ENCODE measurements around the gene KCNE3. TPM values are rescaled to one million over a fixed set of nuclear protein-coding genes. Genes with fewer than 3 reads are reported as not detected.

Gene KCNE3
- total RNA-seq, 1 experiment from 2014 or later: not detected

- Histone ChIP-seq H3K27me3 (ENCODE audit: insufficient read depth, low read length) (no peaks in the 10 kb centered on the region), H4K20me1 (ENCODE audit: insufficient read depth) (no peaks in the 10 kb centered on the region), H3K4me1 (ENCODE audit: control insufficient read depth in 1 of 2, insufficient read depth in 2 of 2, low read length in 2 of 2) (peaks cover under 1% of the 10 kb centered on the region in 2 experiments; a peak in 1 of 4 replicates), H3K36me3 (ENCODE audit: control insufficient read depth in 1 of 2, insufficient read depth in 2 of 2, low read length in 2 of 2) (no peaks in the 10 kb centered on the region), H3K27ac (ENCODE audit: low read depth, low read length) (no peak overlapping the region), H2AFZ (ENCODE audit: low read depth, low read length, poor library complexity, severe bottlenecking) (no peak overlapping the region), H3K9me2 (ENCODE audit: insufficient read depth) (no peaks in the 10 kb centered on the region), H3K4me2 (ENCODE audit: low read length) (no peak overlapping the region), H3K79me2 (ENCODE audit: insufficient read depth, low read length) (no peaks in the 10 kb centered on the region), H3K9ac (ENCODE audit: low read length) (no peak overlapping the region), H3K4me3 (replicated peaks in 1 of 2; ENCODE audit: low read depth in 1 of 2, low read length in 2 of 2) (no peak overlapping the region), H3K9me3 (ENCODE audit: control insufficient read depth in 1 of 2, insufficient read depth in 1 of 2, low read depth in 1 of 2, low read length in 2 of 2) (no peaks in the 10 kb centered on the region)
- DNase-seq (ENCODE audit: low read depth, low spot score) (no peak), ATAC-seq (no peak)
- intact Hi-C loops (cut with micrococcal nuclease): no loop called here
- POLR2A ChIA-PET: no interaction called here
- TF ChIP-seq ELF1 (IDR thresholded peaks at IDR 0.05; ENCODE audit: borderline replicate concordance, low read depth) (no peak), SIN3A (IDR thresholded peaks at IDR 0.05; ENCODE audit: low read depth) (no peak), ZFX (IDR thresholded peaks at IDR 0.05) (no peak), TCF7L2 (IDR thresholded peaks at IDR 0.05; ENCODE audit: borderline replicate concordance, extremely low read depth, insufficient read depth, insufficient read length) (no peak), RAD21 (IDR thresholded peaks at IDR 0.05; ENCODE audit: low read depth) (no peak), YY1 (IDR thresholded peaks at IDR 0.05; ENCODE audit: extremely low read depth, insufficient replicate concordance, low read depth, low read length) (no peak), POLR2A (IDR thresholded peaks at IDR 0.05; ENCODE audit: borderline replicate concordance, extremely low read depth, insufficient read depth, insufficient read length) (no peak), CEBPB (IDR thresholded peaks at IDR 0.05; ENCODE audit: low read depth) (no peak), EZH2 (IDR thresholded peaks at IDR 0.05) (no peak), FOSL1 (IDR thresholded peaks at IDR 0.05; ENCODE audit: low read depth) (no peak)
- TF ChIP-seq, protein P1, sequence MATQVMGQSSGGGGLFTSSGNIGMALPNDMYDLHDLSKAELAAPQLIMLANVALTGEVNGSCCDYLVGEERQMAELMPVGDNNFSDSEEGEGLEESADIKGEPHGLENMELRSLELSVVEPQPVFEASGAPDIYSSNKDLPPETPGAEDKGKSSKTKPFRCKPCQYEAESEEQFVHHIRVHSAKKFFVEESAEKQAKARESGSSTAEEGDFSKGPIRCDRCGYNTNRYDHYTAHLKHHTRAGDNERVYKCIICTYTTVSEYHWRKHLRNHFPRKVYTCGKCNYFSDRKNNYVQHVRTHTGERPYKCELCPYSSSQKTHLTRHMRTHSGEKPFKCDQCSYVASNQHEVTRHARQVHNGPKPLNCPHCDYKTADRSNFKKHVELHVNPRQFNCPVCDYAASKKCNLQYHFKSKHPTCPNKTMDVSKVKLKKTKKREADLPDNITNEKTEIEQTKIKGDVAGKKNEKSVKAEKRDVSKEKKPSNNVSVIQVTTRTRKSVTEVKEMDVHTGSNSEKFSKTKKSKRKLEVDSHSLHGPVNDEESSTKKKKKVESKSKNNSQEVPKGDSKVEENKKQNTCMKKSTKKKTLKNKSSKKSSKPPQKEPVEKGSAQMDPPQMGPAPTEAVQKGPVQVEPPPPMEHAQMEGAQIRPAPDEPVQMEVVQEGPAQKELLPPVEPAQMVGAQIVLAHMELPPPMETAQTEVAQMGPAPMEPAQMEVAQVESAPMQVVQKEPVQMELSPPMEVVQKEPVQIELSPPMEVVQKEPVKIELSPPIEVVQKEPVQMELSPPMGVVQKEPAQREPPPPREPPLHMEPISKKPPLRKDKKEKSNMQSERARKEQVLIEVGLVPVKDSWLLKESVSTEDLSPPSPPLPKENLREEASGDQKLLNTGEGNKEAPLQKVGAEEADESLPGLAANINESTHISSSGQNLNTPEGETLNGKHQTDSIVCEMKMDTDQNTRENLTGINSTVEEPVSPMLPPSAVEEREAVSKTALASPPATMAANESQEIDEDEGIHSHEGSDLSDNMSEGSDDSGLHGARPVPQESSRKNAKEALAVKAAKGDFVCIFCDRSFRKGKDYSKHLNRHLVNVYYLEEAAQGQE (IDR thresholded peaks at IDR 0.05; ENCODE audit: low read depth): no peak
- TF ChIP-seq, protein P2, sequence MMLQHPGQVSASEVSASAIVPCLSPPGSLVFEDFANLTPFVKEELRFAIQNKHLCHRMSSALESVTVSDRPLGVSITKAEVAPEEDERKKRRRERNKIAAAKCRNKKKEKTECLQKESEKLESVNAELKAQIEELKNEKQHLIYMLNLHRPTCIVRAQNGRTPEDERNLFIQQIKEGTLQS (IDR thresholded peaks at IDR 0.05): no peak
- BruUV-seq (replicated peaks): no TSS peak
- RAD21 ChIA-PET (ENCODE audit: low non-redundant PET in 1 of 2, low total read pairs in 2 of 2, uncharacterized antibody in 2 of 2, unreplicated experiment in 2 of 2): no interaction called here
- CTCF ChIA-PET: no interaction called here
These were observed 3.2 kb upstream of the KCNE3 start for GRCh38 chr11:74470526-74470925.

Data from HCT116 (cell line).